Psoas muscle (tissue), 8 donors: Measurements from ENCODE around the gene TYW1B. TPM values are rescaled to one million over a fixed set of nuclear protein-coding genes. Genes with fewer than 3 reads are reported as not detected.
A peak's percentile ranks its signal among the peaks of the same experiment; 100 is the strongest.
"Not testable (repeated sequence)": the region's sequence is repeated elsewhere in the genome, so short reads cannot be mapped to it uniquely, and the experiment has no call there.

ENCODE experiments used
- ATAC-seq, 4 donors: fragments of 200-7000 bp; cut with Tn5 transposase; one replicate each; pipeline ENCODE4 v1.9.1; 2020; ENCODE audit warnings: moderate library complexity in 3 of 4, mild to moderate bottlenecking in 2 of 4
- DNase-seq, 2 donors: peaks; one replicate each; pipeline ENCODE4 v3.0.0-alpha.2; 2020
- H3K27ac ChIP-seq: fragments of 200-600 bp; one replicate; pipeline ENCODE4 v1.8.0; 2022
- H3K27me3 ChIP-seq, 3 donors: fragments of 200-600 bp in 1 of 3; one replicate each; pipeline versions ENCODE4 v1.6.1 to v1.8.0; 2013 to 2022; ENCODE audit warnings: low read length in 2 of 3, mild to moderate bottlenecking in 2 of 3, moderate library complexity in 1 of 3; ENCODE audit not compliant: insufficient read depth in 3 of 3
- H3K36me3 ChIP-seq, 2 donors: fragments of 200-600 bp in 1 of 2; one replicate each; pipeline versions ENCODE4 v1.6.1 to v1.8.0; 2013 to 2022; ENCODE audit warnings: low read depth in 1 of 2, mild to moderate bottlenecking in 1 of 2, moderate library complexity in 1 of 2; ENCODE audit not compliant: insufficient read depth in 1 of 2
- H3K4me1 ChIP-seq: fragments of 200-600 bp; one replicate; pipeline ENCODE4 v1.8.0; 2022
- H3K4me3 ChIP-seq: fragments of 200-600 bp; one replicate; pipeline ENCODE4 v1.8.0; 2022; ENCODE audit warnings: mild to moderate bottlenecking
- H3K9me3 ChIP-seq: fragments of 200-600 bp; one replicate; pipeline ENCODE4 v1.8.0; 2022
- CTCF ChIP-seq: fragments of 200-600 bp; IDR thresholded peaks from one replicate; pipeline ENCODE4 v1.8.0; 2022; ENCODE audit warnings: antibody characterized with exemption
- WGBS, 3 donors: extraction: QIAGEN DNeasy Blood & Tissue Kit; methylation state at CpG; one replicate each; pipeline versions ENCODE4 v1.1.6 to v1.1.7; 2013; 5-methylcytosine and 5-hydroxymethylcytosine counted together
- intact Hi-C, 2 donors: fragments of 100-400 bp; cut with DNase I; formaldehyde crosslinking; loops; one replicate each; pipeline versions ENCODE4 v1.11.0 to v1.14.2; 2022
- polyA plus RNA-seq, 3 donors: library from polyadenylated mRNA; stranded (reverse); fragments of 200-250 nt; gene quantifications; one replicate each; pipeline ENCODE4 v1.2.3, GENCODE V29; 2013
- total RNA-seq, 4 donors: library from RNA; stranded (reverse); fragmentation: NEBNext Ultra II Directional in 2 of 4; extraction: Animal tissue kit (Norgen Biotek cat#: 25700) in 2 of 4; gene quantifications; one replicate each; pipeline versions ENCODE4 v1.2.1 to v1.2.4, GENCODE V29; 2021 to 2023
- donor health status: healthy with polysubstance abuse.
- donor health status: DM: no; HTN: no; CAD: no; lungs with moderate emphysema.
- donor health status: Bipolar disorder and iron deficiency.
- donor health status: healthy.
- donor health status: DM: yes; HTN: yes; CAD: no.
- donor health status: DM: no; HTN: no; CAD: no.
- donor health status: DM: no; HTN: no; CAD: no.
- donor health status: DM: yes; HTN: yes; CAD: no.

Gene TYW1B
- total and polyA plus RNA-seq, 7 donors = 1.1 to 6.5 (median 1.9) TPM

DNA sequence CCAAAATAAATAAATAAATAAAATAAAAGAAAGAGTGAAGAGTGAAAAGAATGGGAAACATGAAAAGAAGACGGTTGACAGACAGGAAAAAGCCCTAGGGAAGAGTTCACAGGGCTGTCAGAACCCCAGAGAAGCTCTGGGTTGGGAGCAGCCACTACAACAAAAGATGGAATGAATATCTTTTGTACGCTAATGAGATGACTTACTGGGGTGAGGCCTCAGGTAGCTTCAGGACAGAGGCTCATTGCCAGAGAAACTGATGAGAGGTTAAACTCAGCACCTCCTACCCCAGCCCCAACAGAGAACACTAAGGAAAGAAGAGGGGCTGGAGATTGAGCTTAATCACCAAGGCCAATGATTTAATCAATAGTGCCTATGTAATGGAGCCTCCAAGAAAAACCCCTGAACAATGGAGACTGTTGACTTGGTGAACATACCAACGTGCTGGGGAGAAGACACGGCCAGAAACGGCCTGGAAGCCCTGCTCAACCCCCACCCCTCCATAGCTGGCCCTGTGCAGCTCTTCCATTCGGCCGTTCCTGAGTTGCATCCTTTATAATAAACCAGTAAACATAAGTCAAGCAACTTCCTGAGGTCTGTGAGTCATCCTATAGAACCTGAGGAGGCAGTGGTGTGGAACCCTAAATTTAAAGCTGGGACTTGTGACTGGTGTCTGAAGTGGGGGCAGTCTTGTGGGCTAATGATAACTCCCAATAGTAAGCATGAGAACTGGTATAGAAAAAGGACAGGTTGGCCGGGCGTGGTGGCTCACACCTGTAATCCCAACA lies 11.4 kb downstream of the TYW1B start:
- not testable (repeated sequence) for H3K4me1 ChIP-seq, ATAC-seq, H3K36me3 ChIP-seq, H3K4me3 ChIP-seq, DNase-seq, H3K27me3 ChIP-seq, H3K9me3 ChIP-seq, H3K27ac ChIP-seq
- intact Hi-C loops = loop anchor here in 1 of 2 donors (5.0 kb wide), 1 partner anchor 101 kb away; no protein-coding TSS in a partner anchor
- 87 to 91% (median 89%) methylated on average over 7 to 9 of the region's 9 CpGs for WGBS, 3 donors

- DNase-seq, H3K27me3 ChIP-seq, ATAC-seq, H3K4me1 ChIP-seq, H3K27ac ChIP-seq, H3K9me3 ChIP-seq, H3K4me3 ChIP-seq, intact Hi-C loops: not testable (repeated sequence)
- WGBS, 3 donors = 80 to 87% (median 81%) methylated on average over 7 of the region's 7 CpGs
- peaks cover 3 to 50% of the 10 kb centered on the region in 2 donors for H3K36me3 ChIP-seq
Measured at GRCh38 chr7:72810437-72810836, 17.6 kb downstream of the TYW1B start.

- 87 to 97% (median 96%) methylated on average over 12 to 13 of the region's 13 CpGs for WGBS, 3 donors
- peaks cover 3 to 51% of the 10 kb centered on the region in 2 donors for H3K36me3 ChIP-seq
- ATAC-seq = not testable (repeated sequence)
Measured at GRCh38 chr7:72808511-72808910, 19.5 kb downstream of the TYW1B start.

GRCh38 chr7:72806851-72807250 lies 21.1 kb downstream of the TYW1B start:
- H3K27me3 ChIP-seq, H3K27ac ChIP-seq, intact Hi-C loops, H3K4me1 ChIP-seq, H3K9me3 ChIP-seq, ATAC-seq, DNase-seq, H3K4me3 ChIP-seq: not testable (repeated sequence)
- 81 to 86% (median 86%) methylated on average over 6 of the region's 6 CpGs for WGBS, 3 donors
- peaks cover 3 to 48% of the 10 kb centered on the region in 2 donors for H3K36me3 ChIP-seq

More at GRCh38 chr7:72808511-72808910, 19.5 kb downstream of the TYW1B start:
- H3K4me3 ChIP-seq, DNase-seq, H3K27ac ChIP-seq, H3K4me1 ChIP-seq, H3K27me3 ChIP-seq, H3K9me3 ChIP-seq, intact Hi-C loops: not testable (repeated sequence)

- Histone ChIP-seq H3K27me3 (no peaks in the 10 kb centered on the region), H3K4me3 (no peak overlapping the region), H3K4me1 (no peaks in the 10 kb centered on the region), H3K36me3 (peaks cover 3 to 45% of the 10 kb centered on the region in 2 donors), H3K9me3 (no peaks in the 10 kb centered on the region), H3K27ac (no peak overlapping the region)
- no peak for TF ChIP-seq CTCF
- intact Hi-C loops = no loop called here
- ATAC-seq (peak in 3 of 4 donors; percentile 37 to 70 (median 44)), DNase-seq (no peak)
- WGBS, 3 donors = 85 to 92% (median 90%) methylated on average over 15 of the region's 15 CpGs
Measured at GRCh38 chr7:72805526-72806494, 22.2 kb downstream of the TYW1B start.

GRCh38 chr7:72803778-72804177 lies 24.2 kb downstream of the TYW1B start:
- H3K4me3 ChIP-seq, H3K4me1 ChIP-seq, DNase-seq, intact Hi-C loops, H3K27ac ChIP-seq, ATAC-seq, H3K27me3 ChIP-seq, H3K9me3 ChIP-seq: not testable (repeated sequence)
- H3K36me3 ChIP-seq = peaks cover 3 to 37% of the 10 kb centered on the region in 2 donors
- WGBS, 3 donors = 89 to 97% (median 96%) methylated on average over 8 of the region's 8 CpGs

DNA sequence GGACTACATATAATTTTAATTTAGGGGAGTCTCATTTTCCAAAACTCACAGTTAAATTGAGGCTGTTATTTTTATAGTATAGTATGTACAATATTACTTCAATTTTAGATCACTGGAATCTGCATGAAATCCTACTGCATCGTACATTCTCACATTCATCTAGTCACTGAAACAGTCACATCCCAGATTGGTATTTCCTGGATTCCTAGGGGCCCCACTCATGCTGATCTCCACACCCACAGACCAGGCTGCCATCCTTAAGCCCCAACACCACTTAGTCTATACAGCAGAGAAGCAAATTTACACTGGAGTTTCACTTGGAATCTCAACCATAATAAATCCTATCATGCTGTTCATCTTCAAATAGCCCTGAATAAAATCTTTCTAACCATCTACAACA lies 26.4 kb downstream of the TYW1B start:
- 0 to 39% (median 33%) methylated on average over 1 of the region's 1 CpG for WGBS, 3 donors
- H3K9me3 ChIP-seq, H3K4me3 ChIP-seq, H3K27ac ChIP-seq, intact Hi-C loops, ATAC-seq, DNase-seq, H3K4me1 ChIP-seq, H3K27me3 ChIP-seq: not testable (repeated sequence)
- H3K36me3 ChIP-seq = peaks cover 0 to 26% of the 10 kb centered on the region in 2 donors

DNA sequence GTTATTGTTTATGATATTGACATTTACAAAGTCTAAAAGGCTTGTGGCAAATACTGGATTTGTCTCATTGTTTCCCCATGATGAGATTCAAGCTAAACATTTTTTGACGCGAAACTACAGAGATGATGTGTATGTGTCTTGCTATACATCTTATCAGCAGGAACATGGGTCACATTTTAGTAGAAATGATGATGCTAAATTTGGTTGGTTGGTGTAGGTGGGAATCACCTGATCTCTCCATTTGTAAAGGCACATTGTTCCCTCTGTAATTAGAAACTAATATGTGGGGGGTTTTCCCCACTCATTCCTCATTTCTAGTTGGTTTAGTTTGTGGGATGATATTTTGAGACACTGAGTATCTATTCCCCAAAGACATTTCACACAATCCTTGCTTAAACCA lies 32.6 kb downstream of the TYW1B start:
- H3K4me3 ChIP-seq, intact Hi-C loops, DNase-seq, H3K27ac ChIP-seq, H3K4me1 ChIP-seq, ATAC-seq, H3K9me3 ChIP-seq, H3K27me3 ChIP-seq: not testable (repeated sequence)
- 96 to 99% (median 98%) methylated on average over 2 of the region's 2 CpGs for WGBS, 3 donors
- H3K36me3 ChIP-seq = peaks cover 0 to 12% of the 10 kb centered on the region in 2 donors
